ENCODE measurements around the gene PTGR2. TPM values are rescaled to one million over a fixed set of nuclear protein-coding genes. Genes with fewer than 3 reads are reported as not detected.

Gene PTGR2
- 10 to 100 TPM in 1 of 4 donors, 1 to 10 TPM in 3; 5.0 to 11.4 (median 6.3) TPM for total RNA-seq
- polyA plus RNA-seq = 1 to 10 TPM; 6.4 to 9.0 (median 6.6) TPM

DNA sequence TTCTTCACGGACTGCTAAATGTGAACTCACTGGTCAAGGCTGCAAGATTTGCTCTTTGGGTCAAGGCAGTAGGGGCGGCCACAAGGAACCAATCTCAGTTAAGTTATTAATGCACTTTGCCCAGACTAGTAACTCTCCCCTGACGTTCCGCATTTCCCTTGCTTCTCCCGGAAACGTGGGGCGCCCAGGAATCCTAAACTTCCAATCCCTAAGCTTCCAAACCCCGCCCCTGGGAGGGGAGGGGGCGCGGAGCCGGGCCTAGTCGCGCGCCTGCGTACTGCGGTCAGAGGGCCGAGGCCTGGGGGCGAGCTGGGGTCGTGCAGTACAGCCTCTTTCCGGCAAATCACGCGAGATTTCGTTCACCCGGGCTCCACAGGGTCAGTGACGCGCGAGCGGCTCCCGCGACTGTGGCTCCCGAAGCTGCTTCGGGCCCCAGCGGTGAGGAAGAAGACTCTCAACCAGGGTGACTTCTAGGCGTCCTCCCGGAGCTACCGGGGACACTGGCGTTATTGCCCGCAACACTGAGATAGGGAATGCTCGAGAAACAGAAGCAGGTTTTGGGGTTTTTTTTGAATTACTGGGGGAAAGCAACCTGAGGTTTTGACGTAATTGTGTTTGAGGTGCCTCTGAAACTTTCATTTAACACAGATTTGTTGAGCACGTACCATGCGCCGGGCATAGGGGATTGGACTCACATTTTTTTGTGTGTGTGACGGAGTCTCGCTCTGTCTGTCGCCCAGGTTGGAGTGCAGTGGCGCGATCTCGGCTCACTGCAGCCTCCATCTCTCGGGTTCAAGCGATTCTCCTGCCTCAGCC, at the start of gene PTGR2:
TSS of gene PTGR2 (plus strand) at position 265 of the 816 bp plus-strand sequence. CDS start 7,032 bp downstream, outside the sequence.
- TF ChIP-seq EP300 (IDR thresholded peaks at IDR 0.05) = peak in 1 of 4 donors; percentile 20
- TF ChIP-seq POLR2AphosphoS5 (IDR thresholded peaks at IDR 0.05) = peak; percentile 91 to 98 (median 94)
- TF ChIP-seq POLR2A (IDR thresholded peaks at IDR 0.05) = peak; percentile 77 to 93
- TF ChIP-seq, protein P1, sequence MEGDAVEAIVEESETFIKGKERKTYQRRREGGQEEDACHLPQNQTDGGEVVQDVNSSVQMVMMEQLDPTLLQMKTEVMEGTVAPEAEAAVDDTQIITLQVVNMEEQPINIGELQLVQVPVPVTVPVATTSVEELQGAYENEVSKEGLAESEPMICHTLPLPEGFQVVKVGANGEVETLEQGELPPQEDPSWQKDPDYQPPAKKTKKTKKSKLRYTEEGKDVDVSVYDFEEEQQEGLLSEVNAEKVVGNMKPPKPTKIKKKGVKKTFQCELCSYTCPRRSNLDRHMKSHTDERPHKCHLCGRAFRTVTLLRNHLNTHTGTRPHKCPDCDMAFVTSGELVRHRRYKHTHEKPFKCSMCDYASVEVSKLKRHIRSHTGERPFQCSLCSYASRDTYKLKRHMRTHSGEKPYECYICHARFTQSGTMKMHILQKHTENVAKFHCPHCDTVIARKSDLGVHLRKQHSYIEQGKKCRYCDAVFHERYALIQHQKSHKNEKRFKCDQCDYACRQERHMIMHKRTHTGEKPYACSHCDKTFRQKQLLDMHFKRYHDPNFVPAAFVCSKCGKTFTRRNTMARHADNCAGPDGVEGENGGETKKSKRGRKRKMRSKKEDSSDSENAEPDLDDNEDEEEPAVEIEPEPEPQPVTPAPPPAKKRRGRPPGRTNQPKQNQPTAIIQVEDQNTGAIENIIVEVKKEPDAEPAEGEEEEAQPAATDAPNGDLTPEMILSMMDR (IDR thresholded peaks at IDR 0.05) = peak in 3 of 4 experiments; percentile 16 to 24 (median 20)
- Histone ChIP-seq H3K27me3 (no peaks in the 10 kb centered on the region), H3K9me3 (no peaks in the 10 kb centered on the region), H3K27ac (peak within 1 kb of the TSS; percentile 89 to 93 (median 92)), H3K36me3 (no peaks in the 10 kb centered on the region), H3K4me3 (peak within 1 kb of the TSS; percentile 36 to 61 (median 60)), H3K4me1 (peaks cover 0 to 16% (median 10%) of the 10 kb centered on the region in 4 donors)
- 1% methylated on average over 51 of the region's 51 CpGs for WGBS, 2 donors
- intact Hi-C loops (cut with DNase I) = loop anchor here (1.0 to 2.0 kb wide), 2 partner anchors 35 to 91 kb away; partner anchors contain the start of gene ZNF410
- DNase-seq = peak; percentile 98

DNA sequence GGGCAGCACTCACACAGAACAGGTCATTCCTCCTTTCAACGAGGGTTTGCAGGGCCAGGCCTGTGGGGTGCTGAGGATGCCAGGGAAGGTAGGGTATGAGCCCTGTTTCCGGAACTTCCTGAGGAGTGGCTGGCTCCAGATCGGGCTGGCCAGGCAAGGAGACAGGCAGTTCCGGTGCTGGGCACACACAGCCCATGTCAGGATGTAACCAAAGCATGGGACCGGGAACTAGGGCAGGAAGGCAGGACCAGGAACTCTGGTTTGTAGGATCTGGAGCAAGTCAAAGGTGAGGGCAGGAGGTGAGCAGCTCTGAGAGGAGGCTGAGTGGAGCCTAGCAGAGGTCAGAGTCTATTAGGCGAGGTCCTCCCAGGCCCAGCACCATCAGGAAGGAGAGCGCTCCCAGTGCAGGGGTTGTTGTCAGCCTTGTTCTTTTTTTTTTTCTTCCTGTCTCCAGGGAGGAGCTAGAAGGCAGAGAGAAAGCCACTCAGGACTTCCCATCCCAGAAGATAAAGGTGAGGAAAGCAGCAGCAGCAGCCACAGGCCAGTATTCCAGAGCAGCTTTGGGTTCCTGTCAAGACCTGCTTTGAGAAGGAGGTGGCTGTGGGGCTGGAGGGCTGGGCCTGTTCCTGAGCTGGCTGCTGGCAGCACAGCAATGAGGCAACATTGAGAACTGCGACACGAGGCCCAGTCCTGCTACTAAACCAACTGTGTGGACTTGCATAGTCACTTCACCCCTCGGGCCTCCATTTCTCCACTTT, 49.0 kb upstream of the PTGR2 start:
- 35 to 77% methylated on average over 10 of the region's 10 CpGs for whole genome bisulfite sequencing, 2 donors
- intact Hi-C loops (cut with DNase I) = no loop called here
- H3K27ac ChIP-seq = no peak overlapping the region
- no peak for DNase-seq
- H3K9me3 ChIP-seq = no peaks in the 10 kb centered on the region
- H3K4me3 ChIP-seq = no peak overlapping the region
- no peak for TF ChIP-seq EP300 (IDR thresholded peaks at IDR 0.05)
- TF ChIP-seq, protein P1 (IDR thresholded peaks at IDR 0.05) = no peak
- no peak for TF ChIP-seq POLR2A (IDR thresholded peaks at IDR 0.05)
- no peak for TF ChIP-seq POLR2AphosphoS5 (IDR thresholded peaks at IDR 0.05)
- no peaks in the 10 kb centered on the region for H3K27me3 ChIP-seq
- H3K36me3 ChIP-seq = peaks cover 0 to 29% (median 0%) of the 10 kb centered on the region in 4 donors
- H3K4me1 ChIP-seq = peaks cover 0 to 4% (median 0%) of the 10 kb centered on the region in 4 donors

DNA sequence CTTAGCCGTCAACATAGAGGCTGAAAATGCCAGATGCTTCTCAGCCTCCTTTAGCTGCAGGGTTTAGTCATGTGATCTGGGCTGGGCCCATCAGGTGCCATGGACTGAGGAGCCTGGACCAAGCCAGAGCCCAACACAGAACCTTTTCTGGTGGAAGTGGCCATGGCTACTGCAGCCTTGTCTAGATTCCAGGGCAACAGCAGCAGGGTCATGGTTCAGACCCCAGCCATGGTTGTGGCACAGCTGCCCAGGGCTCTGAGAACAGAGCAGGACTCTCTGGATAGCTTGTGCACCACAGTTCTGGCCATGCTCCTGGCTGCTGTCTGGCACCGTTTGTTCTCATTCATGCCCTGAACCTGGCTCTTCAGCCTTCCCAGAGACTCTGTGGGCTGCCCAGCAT, 47.0 kb upstream of the PTGR2 start:
- TF ChIP-seq POLR2AphosphoS5 (IDR thresholded peaks at IDR 0.05) = no peak
- TF ChIP-seq, protein P1 (IDR thresholded peaks at IDR 0.05) = no peak
- no peak for TF ChIP-seq POLR2A (IDR thresholded peaks at IDR 0.05)
- no peak for TF ChIP-seq EP300 (IDR thresholded peaks at IDR 0.05)
- no peak overlapping the region for H3K4me3 ChIP-seq
- 90 to 94% methylated on average over 2 of the region's 2 CpGs for WGBS, 2 donors
- H3K9me3 ChIP-seq = no peaks in the 10 kb centered on the region
- DNase-seq = no peak
- H3K36me3 ChIP-seq = peaks cover 0 to 29% (median 0%) of the 10 kb centered on the region in 4 donors
- intact Hi-C loops (cut with DNase I) = no loop called here
- no peaks in the 10 kb centered on the region for H3K4me1 ChIP-seq
- H3K27ac ChIP-seq = no peak overlapping the region
- no peaks in the 10 kb centered on the region for H3K27me3 ChIP-seq

DNA sequence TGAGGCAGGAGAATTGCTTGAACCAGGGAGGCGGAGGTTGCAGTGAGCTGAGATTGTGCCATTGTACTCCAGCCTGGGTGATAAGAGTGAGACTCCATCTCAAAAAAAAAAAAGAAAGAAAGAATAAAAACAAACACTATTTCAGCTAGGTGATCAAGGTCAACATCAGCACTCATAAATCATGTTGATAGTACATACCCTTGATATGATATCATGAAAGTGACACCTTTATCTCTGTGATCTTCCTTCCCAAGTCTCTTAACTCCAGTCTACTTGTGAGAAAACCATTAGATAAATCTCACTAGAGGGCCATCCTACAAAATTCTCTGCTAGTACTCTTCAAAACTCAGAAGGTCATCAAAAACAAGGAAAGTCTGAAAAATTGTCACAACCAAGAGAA, 44.2 kb upstream of the PTGR2 start:
- Histone ChIP-seq H3K4me1 (no peaks in the 10 kb centered on the region), H3K27ac (no peak overlapping the region), H3K9me3 (no peaks in the 10 kb centered on the region), H3K36me3 (peaks cover 0 to 21% (median 0%) of the 10 kb centered on the region in 4 donors), H3K4me3 (no peak overlapping the region), H3K27me3 (no peaks in the 10 kb centered on the region)
- no peak for TF ChIP-seq POLR2AphosphoS5 (IDR thresholded peaks at IDR 0.05)
- no peak for TF ChIP-seq POLR2A (IDR thresholded peaks at IDR 0.05)
- TF ChIP-seq, protein P1 (IDR thresholded peaks at IDR 0.05) = no peak
- no peak for TF ChIP-seq EP300 (IDR thresholded peaks at IDR 0.05)
- DNase-seq = no peak
- intact Hi-C loops (cut with DNase I) = no loop called here
- 94 to 100% methylated on average over 1 of the region's 1 CpG for WGBS, 2 donors
